Esophagus muscularis mucosa (tissue), 4 donors: Measurements from ENCODE around the gene SDE2. TPM values are rescaled to one million over a fixed set of nuclear protein-coding genes. Genes with fewer than 3 reads are reported as not detected.

Experiments
- DNase-seq: peaks from one replicate; pipeline ENCODE4 v3.0.0-alpha.2; 2017; ENCODE audit errors: extremely low spot score
- H3K27ac ChIP-seq, 4 donors: fragments of 200-600 bp; sonication (generic); replicated peaks in 1 of 4; 1 replicate in 3 of 4; 2 replicates in 1 of 4; pipeline ENCODE4 v1.5.1; 2016 to 2019; ENCODE audit warnings: mild to moderate bottlenecking in 1 of 4
- H3K27me3 ChIP-seq, 4 donors: fragments of 200-600 bp; sonication (generic); one replicate each; pipeline versions ENCODE4 v1.5.1 to v1.6.0; 2016 to 2019
- H3K36me3 ChIP-seq, 4 donors: fragments of 200-600 bp; sonication (generic); one replicate each; pipeline ENCODE4 v1.5.1; 2016 to 2019
- H3K4me1 ChIP-seq, 4 donors: fragments of 200-600 bp; sonication (generic); one replicate each; pipeline ENCODE4 v1.5.1; 2016 to 2019
- H3K4me3 ChIP-seq, 4 donors: fragments of 200-600 bp; sonication (generic); 1 replicate in 2 of 4; 2 replicates in 2 of 4; pipeline ENCODE4 v1.5.1; 2016 to 2019; ENCODE audit warnings: mild to moderate bottlenecking in 4 of 4, moderate library complexity in 1 of 4
- H3K9me3 ChIP-seq, 4 donors: fragments of 200-600 bp; sonication (generic); 1 replicate in 3 of 4; 2 replicates in 1 of 4; pipeline ENCODE4 v1.5.1; 2016 to 2019
- EP300 ChIP-seq: sonication (generic); formaldehyde crosslinking; IDR thresholded peaks from one replicate; pipeline ENCODE4 v1.6.1; 2017; ENCODE audit warnings: antibody characterized with exemption
- POLR2A ChIP-seq: fragments of 450-650 bp; IDR thresholded peaks from one replicate; pipeline ENCODE4 v1.6.1; 2017; ENCODE audit warnings: antibody characterized with exemption, moderate library complexity, mild to moderate bottlenecking, low read depth
- POLR2AphosphoS5 ChIP-seq, 2 donors: sonication (generic); formaldehyde crosslinking; IDR thresholded peaks; one replicate each; pipeline ENCODE4 v1.6.1; 2017; ENCODE audit warnings: antibody characterized with exemption in 2 of 2
- WGBS: methylation state at CpG from one replicate; pipeline ENCODE4 v1.1.5; 2018; 5-methylcytosine and 5-hydroxymethylcytosine counted together
- intact Hi-C: fragments of 100-400 bp; cut with DNase I; formaldehyde crosslinking; loops from one replicate; pipeline ENCODE4 v1.15.1; 2023
- total RNA-seq, 4 donors: library from RNA; depleted of rRNA; stranded (reverse); fragments of >200 nt; gene quantifications; one replicate each; pipeline versions ENCODE4 v1.1.0 to v1.2.1, GENCODE V29; 2016
- TF ChIP-seq, protein P1 (sequence below), 3 experiments: fragments of 200-600 bp in 2 of 3; fragments of 450-650 bp in 1 of 3; sonication (generic) in 2 of 3; IDR thresholded peaks; one replicate each; pipeline ENCODE4 v1.5.1; 2017 to 2019; ENCODE audit warnings: antibody characterized with exemption in 3 of 3, mild to moderate bottlenecking in 2 of 3, moderate library complexity in 1 of 3

Gene SDE2
- total RNA-seq, 4 donors from 2014 or later: 15.0 to 22.5 (median 19.1) TPM

DNA sequence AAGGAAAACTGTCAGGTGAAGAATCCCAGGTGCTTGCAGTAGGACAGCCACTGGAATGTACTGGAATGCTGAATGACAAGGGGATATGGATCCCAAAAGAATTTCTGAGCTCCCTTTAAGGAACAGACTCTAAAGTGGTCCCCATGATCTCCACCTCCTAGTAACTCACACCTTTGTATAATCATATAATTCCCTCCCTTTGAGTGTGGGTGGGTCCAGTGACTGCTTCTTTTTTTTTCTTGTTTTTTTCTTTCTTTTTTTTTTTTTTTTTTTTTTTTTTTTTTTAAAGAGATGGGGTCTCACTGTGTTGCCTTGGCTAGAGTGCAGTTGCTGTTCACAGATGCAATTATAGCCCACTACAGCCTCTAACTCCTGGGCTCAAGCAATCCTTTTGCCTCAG, 34.8 kb upstream of the SDE2 start:
- Histone ChIP-seq H3K27me3 (no peaks in the 10 kb centered on the region), H3K4me1 (peaks cover 5 to 10% (median 8%) of the 10 kb centered on the region in 4 donors), H3K27ac (peak overlapping the region; percentile 32 to 71 (median 50)), H3K4me3 (no peak overlapping the region), H3K36me3 (no peaks in the 10 kb centered on the region), H3K9me3 (no peaks in the 10 kb centered on the region)
- TF ChIP-seq POLR2A (no peak), POLR2AphosphoS5 (IDR thresholded peaks at IDR 0.05) (no peak), EP300 (no peak)
- TF ChIP-seq, protein P1, sequence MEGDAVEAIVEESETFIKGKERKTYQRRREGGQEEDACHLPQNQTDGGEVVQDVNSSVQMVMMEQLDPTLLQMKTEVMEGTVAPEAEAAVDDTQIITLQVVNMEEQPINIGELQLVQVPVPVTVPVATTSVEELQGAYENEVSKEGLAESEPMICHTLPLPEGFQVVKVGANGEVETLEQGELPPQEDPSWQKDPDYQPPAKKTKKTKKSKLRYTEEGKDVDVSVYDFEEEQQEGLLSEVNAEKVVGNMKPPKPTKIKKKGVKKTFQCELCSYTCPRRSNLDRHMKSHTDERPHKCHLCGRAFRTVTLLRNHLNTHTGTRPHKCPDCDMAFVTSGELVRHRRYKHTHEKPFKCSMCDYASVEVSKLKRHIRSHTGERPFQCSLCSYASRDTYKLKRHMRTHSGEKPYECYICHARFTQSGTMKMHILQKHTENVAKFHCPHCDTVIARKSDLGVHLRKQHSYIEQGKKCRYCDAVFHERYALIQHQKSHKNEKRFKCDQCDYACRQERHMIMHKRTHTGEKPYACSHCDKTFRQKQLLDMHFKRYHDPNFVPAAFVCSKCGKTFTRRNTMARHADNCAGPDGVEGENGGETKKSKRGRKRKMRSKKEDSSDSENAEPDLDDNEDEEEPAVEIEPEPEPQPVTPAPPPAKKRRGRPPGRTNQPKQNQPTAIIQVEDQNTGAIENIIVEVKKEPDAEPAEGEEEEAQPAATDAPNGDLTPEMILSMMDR (IDR thresholded peaks at IDR 0.05): no peak
- intact Hi-C loops: no loop called here
- no peak for DNase-seq

DNA sequence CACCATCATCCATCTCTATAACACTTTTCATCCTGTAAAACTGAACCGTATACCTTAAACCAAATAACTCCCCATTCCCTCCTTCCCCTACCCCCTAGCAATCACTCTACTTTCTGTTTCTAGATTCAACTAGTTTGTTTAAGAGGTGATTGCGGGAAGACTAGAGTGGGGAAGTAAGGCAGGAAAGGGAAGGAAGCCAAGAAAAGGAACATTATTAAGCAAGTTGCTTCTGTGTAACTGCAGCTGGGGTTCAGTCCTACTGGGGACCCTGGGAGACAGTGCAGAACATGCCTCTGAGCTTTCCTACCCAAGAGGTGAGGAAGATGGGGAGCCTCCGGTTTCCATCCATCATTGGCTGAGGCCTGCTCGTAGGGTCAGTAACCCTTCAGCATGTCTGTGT, 34.4 kb upstream of the SDE2 start:
- TF ChIP-seq POLR2AphosphoS5 (IDR thresholded peaks at IDR 0.05): no peak
- Histone ChIP-seq H3K4me1 (peaks cover 5 to 10% (median 8%) of the 10 kb centered on the region in 4 donors), H3K27me3 (no peaks in the 10 kb centered on the region), H3K27ac (peak overlapping the region; percentile 32 to 71 (median 50)), H3K9me3 (no peaks in the 10 kb centered on the region), H3K4me3 (no peak overlapping the region), H3K36me3 (no peaks in the 10 kb centered on the region)
- no peak for DNase-seq
- intact Hi-C loops: no loop called here
- 73% methylated on average over 4 of the region's 4 CpGs for WGBS

DNA sequence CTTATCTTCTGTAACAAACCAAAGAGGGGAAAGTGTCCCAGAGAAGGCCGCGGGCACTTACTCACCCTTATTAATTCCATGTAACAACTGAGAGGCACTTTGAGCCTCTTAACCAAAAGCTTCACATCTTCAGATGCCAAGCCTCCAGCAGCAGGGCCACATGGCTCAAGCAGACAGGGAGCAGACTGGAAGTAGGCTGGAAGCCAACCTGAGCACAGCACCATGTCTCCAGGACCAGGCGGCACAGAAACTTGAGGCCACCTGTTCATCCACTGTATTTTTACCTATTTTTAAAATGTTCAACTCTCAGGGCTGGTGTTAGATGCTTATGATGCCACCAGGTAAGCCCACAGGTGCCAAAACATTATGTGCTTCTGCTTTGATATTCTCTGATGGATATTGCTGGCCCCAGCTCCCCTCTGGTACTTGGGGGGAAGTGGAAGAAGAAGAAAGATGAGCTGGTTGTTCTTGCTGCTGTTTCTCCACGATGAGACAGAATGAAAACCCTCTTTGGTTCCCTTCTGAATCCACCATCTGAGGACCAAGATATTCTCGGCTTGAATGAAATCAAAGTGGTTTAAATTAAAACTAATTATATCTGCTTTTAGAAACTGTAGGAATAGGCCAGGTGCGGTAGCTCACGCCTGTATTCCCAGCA, 30.6 kb upstream of the SDE2 start:
- no peak overlapping the region for H3K27ac ChIP-seq
- WGBS: 95% methylated on average over 7 of the region's 7 CpGs
- no peak overlapping the region for H3K4me3 ChIP-seq
- H3K27me3 ChIP-seq: no peaks in the 10 kb centered on the region
- peaks cover 2 to 6% (median 5%) of the 10 kb centered on the region in 4 donors for H3K4me1 ChIP-seq
- intact Hi-C loops: no loop called here
- H3K36me3 ChIP-seq: no peaks in the 10 kb centered on the region
- H3K9me3 ChIP-seq: no peaks in the 10 kb centered on the region
- DNase-seq: no peak
- TF ChIP-seq POLR2AphosphoS5 (IDR thresholded peaks at IDR 0.05) (no peak), POLR2A (no peak), EP300 (no peak)
- TF ChIP-seq, protein P1 (IDR thresholded peaks at IDR 0.05): no peak

DNA sequence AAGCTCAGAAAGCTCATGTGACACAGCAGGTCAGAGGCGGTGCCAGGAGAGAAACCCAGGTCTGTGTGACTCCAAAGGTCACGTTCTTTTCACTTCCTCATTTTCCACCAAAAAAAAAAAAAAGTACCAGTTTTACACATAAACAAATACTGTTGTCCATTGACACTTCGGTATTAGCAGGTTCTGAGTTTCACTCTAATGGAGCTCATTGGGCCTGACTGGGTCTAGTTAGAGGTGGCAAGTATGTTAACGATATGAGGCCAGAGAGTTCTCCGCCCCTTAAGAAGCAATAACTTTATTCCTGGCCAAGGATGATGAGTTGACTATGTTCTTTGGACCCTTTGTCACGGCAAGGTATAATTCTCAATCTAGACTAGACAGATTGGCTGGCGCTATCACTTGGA, 30.0 kb upstream of the SDE2 start:
- Histone ChIP-seq H3K27me3 (no peaks in the 10 kb centered on the region), H3K4me1 (peaks cover 0 to under 1% (median 0%) of the 10 kb centered on the region in 4 donors), H3K9me3 (no peaks in the 10 kb centered on the region), H3K27ac (no peak overlapping the region), H3K36me3 (no peaks in the 10 kb centered on the region), H3K4me3 (no peak overlapping the region)
- DNase-seq: no peak
- intact Hi-C loops: no loop called here
- no peak for TF ChIP-seq POLR2A
- no peak for TF ChIP-seq POLR2AphosphoS5 (IDR thresholded peaks at IDR 0.05)
- TF ChIP-seq, protein P1 (IDR thresholded peaks at IDR 0.05): no peak
- no peak for TF ChIP-seq EP300
- 82% methylated on average over 7 of the region's 7 CpGs for WGBS

DNA sequence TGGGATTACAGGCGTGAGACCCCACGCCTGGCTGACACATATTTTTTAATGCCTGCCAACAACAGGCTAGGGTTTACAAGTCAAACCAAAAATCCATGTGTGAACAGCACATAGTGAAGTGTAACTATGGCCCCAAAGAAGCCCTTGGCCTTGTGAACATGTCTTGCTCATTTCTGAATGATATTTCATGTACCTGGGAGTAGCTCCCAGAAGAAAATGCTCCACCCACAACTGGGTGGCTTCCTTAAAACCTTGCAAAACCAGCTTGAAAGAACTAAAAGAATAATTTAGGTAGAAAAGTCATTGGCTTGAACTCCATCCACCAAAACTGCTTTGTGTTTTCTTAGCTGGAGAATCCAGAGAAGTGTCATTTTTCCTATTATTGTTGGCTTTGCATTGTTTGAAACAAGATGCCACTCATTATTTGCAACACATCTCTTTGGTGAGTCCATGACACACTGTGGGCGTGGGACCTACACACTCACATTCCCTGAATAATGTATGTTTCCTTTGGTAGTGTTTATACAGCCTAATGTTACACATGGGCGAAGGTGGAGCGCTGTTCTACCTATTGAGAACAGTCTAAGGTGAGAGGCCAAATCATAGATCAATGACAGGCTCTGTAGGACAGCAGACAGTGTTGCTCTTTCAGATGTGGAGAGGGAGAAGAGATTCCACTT, 28.5 kb upstream of the SDE2 start:
- intact Hi-C loops: no loop called here
- no peak overlapping the region for H3K27ac ChIP-seq
- no peak overlapping the region for H3K4me3 ChIP-seq
- DNase-seq: no peak
- TF ChIP-seq EP300 (no peak), POLR2A (no peak), POLR2AphosphoS5 (IDR thresholded peaks at IDR 0.05) (no peak)
- TF ChIP-seq, protein P1 (IDR thresholded peaks at IDR 0.05): no peak
- no peaks in the 10 kb centered on the region for H3K36me3 ChIP-seq
- no peaks in the 10 kb centered on the region for H3K27me3 ChIP-seq
- 92% methylated on average over 5 of the region's 5 CpGs for WGBS
- H3K4me1 ChIP-seq: no peaks in the 10 kb centered on the region
- H3K9me3 ChIP-seq: no peaks in the 10 kb centered on the region
